Measurements from ENCODE around the gene SBK2.

SBK2 gene

GRCh38 chr19:55483706-55484592 lies 53.0 kb downstream of the SBK2 start:
- Histone ChIP-seq H3K9me3 (ENCODE audit: control insufficient read depth, low read length) (no peaks in the 10 kb centered on the region), H3K4me3 (ENCODE audit: extremely low read depth, insufficient read depth, low read length, poor library complexity, severe bottlenecking) (peak overlapping the region; percentile 79), H3K4me1 (ENCODE audit: control insufficient read depth, insufficient read depth, low read length, poor library complexity, severe bottlenecking) (peaks cover 39% of the 10 kb centered on the region), H3K36me3 (ENCODE audit: control insufficient read depth, insufficient read depth, low read length) (peaks cover 16% of the 10 kb centered on the region), H3K27ac (ENCODE audit: low read depth, low read length, severe bottlenecking) (peak overlapping the region; percentile 78)
- WGBS, 2 experiments (ENCODE audit: insufficient coverage in 2 of 2), result 86 to 89% methylated on average over 42 to 43 of the region's 46 CpGs

- H3K4me1 ChIP-seq (ENCODE audit: control insufficient read depth, insufficient read depth, low read length, poor library complexity, severe bottlenecking), result peaks cover 34% of the 10 kb centered on the region
- no peak overlapping the region for H3K4me3 ChIP-seq (ENCODE audit: extremely low read depth, insufficient read depth, low read length, poor library complexity, severe bottlenecking)
- no peak overlapping the region for H3K27ac ChIP-seq (ENCODE audit: low read depth, low read length, severe bottlenecking)
- no peaks in the 10 kb centered on the region for H3K9me3 ChIP-seq (ENCODE audit: control insufficient read depth, low read length)
- WGBS, 2 experiments (ENCODE audit: insufficient coverage in 2 of 2), result 97% methylated on average over 40 to 42 of the region's 47 CpGs
- H3K36me3 ChIP-seq (ENCODE audit: control insufficient read depth, insufficient read depth, low read length), result peaks cover 16% of the 10 kb centered on the region
Observed at GRCh38 chr19:55482967-55483705, 53.8 kb downstream of the SBK2 start.

- peaks cover 16% of the 10 kb centered on the region for H3K36me3 ChIP-seq (ENCODE audit: control insufficient read depth, insufficient read depth, low read length)
- no peak overlapping the region for H3K27ac ChIP-seq (ENCODE audit: low read depth, low read length, severe bottlenecking)
- no peak overlapping the region for H3K4me3 ChIP-seq (ENCODE audit: extremely low read depth, insufficient read depth, low read length, poor library complexity, severe bottlenecking)
- H3K4me1 ChIP-seq (ENCODE audit: control insufficient read depth, insufficient read depth, low read length, poor library complexity, severe bottlenecking), result peaks cover 31% of the 10 kb centered on the region
- H3K9me3 ChIP-seq (ENCODE audit: control insufficient read depth, low read length), result no peaks in the 10 kb centered on the region
- WGBS, 2 experiments (ENCODE audit: insufficient coverage in 2 of 2), result 95 to 97% methylated on average over 58 to 80 of the region's 83 CpGs
Observed at GRCh38 chr19:55482156-55482961, 54.6 kb downstream of the SBK2 start.

GRCh38 chr19:55481794-55482155 lies 55.2 kb downstream of the SBK2 start:
- Histone ChIP-seq H3K4me3 (ENCODE audit: extremely low read depth, insufficient read depth, low read length, poor library complexity, severe bottlenecking) (no peak overlapping the region), H3K9me3 (ENCODE audit: control insufficient read depth, low read length) (no peaks in the 10 kb centered on the region), H3K4me1 (ENCODE audit: control insufficient read depth, insufficient read depth, low read length, poor library complexity, severe bottlenecking) (peaks cover 27% of the 10 kb centered on the region), H3K36me3 (ENCODE audit: control insufficient read depth, insufficient read depth, low read length) (peaks cover 16% of the 10 kb centered on the region), H3K27ac (ENCODE audit: low read depth, low read length, severe bottlenecking) (no peak overlapping the region)
- WGBS, 2 experiments (ENCODE audit: insufficient coverage in 2 of 2), result 84 to 96% methylated on average over 12 to 22 of the region's 40 CpGs

- H3K9me3 ChIP-seq (ENCODE audit: control insufficient read depth, low read length), result no peaks in the 10 kb centered on the region
- H3K27ac ChIP-seq (ENCODE audit: low read depth, low read length, severe bottlenecking), result no peak overlapping the region
- no peak overlapping the region for H3K4me3 ChIP-seq (ENCODE audit: extremely low read depth, insufficient read depth, low read length, poor library complexity, severe bottlenecking)
- H3K4me1 ChIP-seq (ENCODE audit: control insufficient read depth, insufficient read depth, low read length, poor library complexity, severe bottlenecking), result peaks cover 22% of the 10 kb centered on the region
- WGBS, 2 experiments (ENCODE audit: insufficient coverage in 2 of 2), result 91 to 94% methylated on average over 43 to 51 of the region's 52 CpGs
- H3K36me3 ChIP-seq (ENCODE audit: control insufficient read depth, insufficient read depth, low read length), result peaks cover 16% of the 10 kb centered on the region
Observed at GRCh38 chr19:55481148-55481793, 55.7 kb downstream of the SBK2 start.

GRCh38 chr19:55479451-55480230 lies 57.3 kb downstream of the SBK2 start:
- WGBS, 2 experiments (ENCODE audit: insufficient coverage in 2 of 2), result 87 to 94% methylated on average over 7 to 14 of the region's 15 CpGs
- peaks cover 16% of the 10 kb centered on the region for H3K36me3 ChIP-seq (ENCODE audit: control insufficient read depth, insufficient read depth, low read length)
- H3K4me3 ChIP-seq (ENCODE audit: extremely low read depth, insufficient read depth, low read length, poor library complexity, severe bottlenecking), result no peak overlapping the region
- H3K4me1 ChIP-seq (ENCODE audit: control insufficient read depth, insufficient read depth, low read length, poor library complexity, severe bottlenecking), result peaks cover 13% of the 10 kb centered on the region
- no peak overlapping the region for H3K27ac ChIP-seq (ENCODE audit: low read depth, low read length, severe bottlenecking)
- no peaks in the 10 kb centered on the region for H3K9me3 ChIP-seq (ENCODE audit: control insufficient read depth, low read length)

GRCh38 chr19:55479045-55479444 lies 57.9 kb downstream of the SBK2 start:
- H3K36me3 ChIP-seq (ENCODE audit: control insufficient read depth, insufficient read depth, low read length), result peaks cover 16% of the 10 kb centered on the region
- H3K27ac ChIP-seq (ENCODE audit: low read depth, low read length, severe bottlenecking), result no peak overlapping the region
- H3K9me3 ChIP-seq (ENCODE audit: control insufficient read depth, low read length), result no peaks in the 10 kb centered on the region
- H3K4me1 ChIP-seq (ENCODE audit: control insufficient read depth, insufficient read depth, low read length, poor library complexity, severe bottlenecking), result peaks cover 9% of the 10 kb centered on the region
- WGBS, 2 experiments (ENCODE audit: insufficient coverage in 2 of 2), result 95 to 96% methylated on average over 14 to 15 of the region's 17 CpGs
- H3K4me3 ChIP-seq (ENCODE audit: extremely low read depth, insufficient read depth, low read length, poor library complexity, severe bottlenecking), result no peak overlapping the region
